Measurements from ENCODE around the gene TARP.
"Not testable (repeated sequence)": the region's sequence is repeated elsewhere in the genome, so short reads cannot be mapped to it uniquely, and the experiment has no call there.

TARP gene

DNA sequence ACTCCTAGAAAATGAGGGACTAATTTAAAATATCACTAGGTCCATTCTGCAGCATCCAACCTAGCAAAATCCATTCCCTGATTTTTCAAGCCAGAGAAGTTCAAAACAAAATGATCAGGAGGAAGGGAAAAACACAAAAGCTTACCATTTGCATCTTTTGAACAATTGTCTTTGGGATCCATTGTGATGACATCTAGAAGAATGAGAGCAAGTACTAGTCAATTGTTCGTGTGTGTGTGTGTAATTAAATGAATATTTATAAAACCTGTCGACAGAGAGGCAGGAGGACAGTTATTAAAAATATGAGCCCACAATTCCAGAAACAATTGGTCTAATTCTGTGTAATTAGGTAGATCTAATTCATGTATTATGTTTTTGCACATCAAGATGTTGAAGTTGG lies 11.4 kb downstream of the TARP start:
- DNase-seq (ENCODE audit: low read depth), result not testable (repeated sequence)

DNA sequence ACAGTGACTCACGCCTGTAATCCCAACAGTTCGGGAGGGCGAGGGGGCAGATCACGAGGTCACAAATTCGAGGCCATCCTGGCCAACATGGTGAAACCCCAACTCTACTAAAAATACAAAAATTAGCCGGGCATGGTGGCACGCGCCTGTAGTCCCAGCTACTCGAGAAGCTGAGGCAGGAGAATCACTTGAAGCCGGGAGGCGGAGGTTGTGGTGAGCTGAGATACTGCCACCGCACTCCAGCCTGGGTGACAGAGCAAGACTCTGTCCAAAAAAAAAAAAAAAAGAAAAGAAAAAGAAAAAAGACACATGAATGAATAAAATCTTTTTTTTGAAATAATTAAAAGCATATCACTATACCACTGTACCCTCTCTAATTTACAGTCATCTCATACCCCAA lies 11.8 kb downstream of the TARP start:
- DNase-seq (ENCODE audit: low read depth), result not testable (repeated sequence)

DNA sequence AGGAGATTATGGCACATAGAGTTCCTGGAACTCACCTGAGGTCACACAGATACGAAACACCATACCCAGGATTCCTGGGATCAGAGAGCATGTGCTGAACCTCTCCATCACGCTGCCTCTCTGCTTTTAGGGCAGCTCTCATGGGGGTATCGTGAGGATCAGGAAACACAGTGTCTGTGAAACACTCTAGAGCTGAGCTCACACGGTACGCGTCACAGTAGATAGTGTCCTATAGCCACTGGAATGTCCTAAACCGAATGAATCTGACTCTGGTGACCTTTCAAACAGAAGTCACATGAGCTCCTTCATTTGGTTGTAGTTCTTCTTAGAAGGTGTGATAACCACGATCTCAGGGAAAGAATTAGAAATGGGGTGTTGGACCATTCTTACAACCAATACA lies 14.3 kb downstream of the TARP start:
- not testable (repeated sequence) for DNase-seq (ENCODE audit: low read depth)

GRCh38 chr7:38257350-38257677 lies 16.1 kb downstream of the TARP start:
- no peak for DNase-seq (ENCODE audit: low read depth)

DNA sequence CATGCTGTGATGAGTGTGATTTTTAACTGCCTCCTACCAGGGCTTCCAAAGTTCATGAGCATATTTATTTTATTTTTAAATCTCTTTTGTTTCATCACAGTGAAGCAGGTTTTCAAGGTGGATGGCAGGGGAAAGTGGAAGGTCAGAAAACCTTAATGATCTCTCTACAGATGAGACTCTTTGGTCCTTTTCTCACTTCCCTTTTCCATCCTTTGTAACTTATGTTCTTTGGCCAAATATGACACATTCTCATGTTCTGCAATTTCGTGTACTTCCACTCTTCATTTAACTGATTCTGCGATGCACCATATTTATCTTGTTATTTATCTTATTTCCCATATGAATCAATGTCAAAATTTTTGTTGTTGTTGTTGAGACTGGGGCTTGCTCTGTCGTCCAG lies 23.6 kb downstream of the TARP start:
- DNase-seq (ENCODE audit: low read depth), result not testable (repeated sequence)

GRCh38 chr7:38248069-38248567 lies 25.3 kb downstream of the TARP start:
- DNase-seq (ENCODE audit: low read depth), result no peak

- DNase-seq (ENCODE audit: low read depth), result no peak
Observed at GRCh38 chr7:38245409-38245977, 27.9 kb downstream of the TARP start.

- DNase-seq (ENCODE audit: low read depth), result no peak
Observed at GRCh38 chr7:38244516-38244915, 28.9 kb downstream of the TARP start.

GRCh38 chr7:38243345-38243744 lies 30.1 kb downstream of the TARP start:
- DNase-seq (ENCODE audit: low read depth), result not testable (repeated sequence)

DNA sequence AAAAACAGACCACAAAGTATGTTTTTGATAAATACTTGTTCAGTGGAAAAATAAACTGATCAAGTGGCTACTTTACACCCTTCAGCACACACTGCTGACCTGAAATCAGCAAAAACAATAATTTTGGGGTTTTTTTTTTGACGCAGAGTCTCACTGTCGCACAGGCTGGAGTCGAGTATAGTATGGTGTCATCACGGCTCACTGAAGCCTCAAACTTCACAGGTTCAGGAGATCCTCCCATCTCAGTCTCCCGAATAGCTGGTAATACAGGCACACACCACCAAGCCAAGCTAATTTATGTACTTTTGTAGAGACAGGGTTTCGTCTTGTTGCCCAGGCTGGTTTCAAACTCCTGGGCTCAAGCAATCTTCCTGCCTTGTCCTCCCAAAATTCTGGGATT lies 30.6 kb downstream of the TARP start:
- no peak for DNase-seq (ENCODE audit: low read depth)

GRCh38 chr7:38241071-38241470 lies 32.4 kb downstream of the TARP start:
- no peak for DNase-seq (ENCODE audit: low read depth)

DNA sequence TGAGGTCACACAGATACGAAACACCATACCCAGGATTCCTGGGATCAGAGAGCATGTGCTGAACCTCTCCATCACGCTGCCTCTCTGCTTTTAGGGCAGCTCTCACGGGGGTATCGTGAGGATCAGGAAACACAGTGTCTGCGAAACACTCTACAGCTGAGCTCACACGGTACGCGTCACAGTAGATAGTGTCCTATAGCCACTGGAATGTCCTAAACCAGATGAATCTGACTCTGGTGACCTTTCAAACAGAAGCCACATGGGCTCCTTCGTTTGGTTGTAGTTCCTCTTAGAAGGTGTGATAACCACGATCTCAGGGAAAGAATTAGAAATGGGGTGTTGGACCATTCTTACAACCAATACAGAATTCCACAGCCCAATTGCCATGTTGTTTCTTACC lies 34.3 kb downstream of the TARP start:
- not testable (repeated sequence) for DNase-seq (ENCODE audit: low read depth)

DNA sequence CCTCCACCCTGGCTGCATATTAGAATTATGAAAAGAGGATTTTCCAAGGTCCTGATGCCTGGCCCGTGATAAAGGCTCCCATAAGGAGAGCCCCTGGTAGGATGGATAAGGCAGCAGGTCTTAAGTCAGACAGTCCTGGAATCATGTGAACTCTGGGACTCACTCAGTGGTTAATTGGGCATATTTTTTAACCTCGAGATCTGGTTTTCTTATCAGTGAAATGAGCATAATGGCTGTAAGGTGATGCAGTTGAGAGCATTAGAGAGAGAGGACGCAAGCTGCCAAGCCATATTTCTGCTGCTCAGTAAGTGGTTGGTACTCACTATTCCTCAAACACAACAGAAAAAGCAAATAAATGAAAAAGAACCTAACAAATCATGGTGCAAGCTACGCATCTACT lies 37.8 kb downstream of the TARP start:
- no peak for DNase-seq (ENCODE audit: low read depth)

DNA sequence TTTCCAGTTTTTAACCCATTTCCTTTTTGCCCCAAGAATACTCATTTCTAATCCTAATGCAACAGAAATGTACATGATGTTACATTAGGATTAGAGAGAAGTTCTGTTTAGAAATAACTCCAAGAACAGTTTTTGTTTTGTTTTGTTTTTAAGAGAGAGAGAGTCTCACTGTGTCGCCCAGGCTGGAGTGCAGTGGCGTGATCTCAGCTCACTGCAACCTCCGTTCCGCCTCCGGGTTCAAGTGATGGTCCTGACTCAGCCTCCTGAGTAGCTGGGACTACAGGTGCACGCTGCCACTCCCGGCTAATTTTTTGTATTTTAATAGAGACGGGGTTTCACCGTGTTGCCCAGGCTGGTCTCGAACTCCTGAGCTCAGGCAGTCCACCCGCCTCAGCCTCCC lies 38.7 kb downstream of the TARP start:
- DNase-seq (ENCODE audit: low read depth), result not testable (repeated sequence)

- DNase-seq (ENCODE audit: low read depth), result peak; percentile 53
Observed at GRCh38 chr7:38232502-38233366, 40.7 kb downstream of the TARP start.

DNA sequence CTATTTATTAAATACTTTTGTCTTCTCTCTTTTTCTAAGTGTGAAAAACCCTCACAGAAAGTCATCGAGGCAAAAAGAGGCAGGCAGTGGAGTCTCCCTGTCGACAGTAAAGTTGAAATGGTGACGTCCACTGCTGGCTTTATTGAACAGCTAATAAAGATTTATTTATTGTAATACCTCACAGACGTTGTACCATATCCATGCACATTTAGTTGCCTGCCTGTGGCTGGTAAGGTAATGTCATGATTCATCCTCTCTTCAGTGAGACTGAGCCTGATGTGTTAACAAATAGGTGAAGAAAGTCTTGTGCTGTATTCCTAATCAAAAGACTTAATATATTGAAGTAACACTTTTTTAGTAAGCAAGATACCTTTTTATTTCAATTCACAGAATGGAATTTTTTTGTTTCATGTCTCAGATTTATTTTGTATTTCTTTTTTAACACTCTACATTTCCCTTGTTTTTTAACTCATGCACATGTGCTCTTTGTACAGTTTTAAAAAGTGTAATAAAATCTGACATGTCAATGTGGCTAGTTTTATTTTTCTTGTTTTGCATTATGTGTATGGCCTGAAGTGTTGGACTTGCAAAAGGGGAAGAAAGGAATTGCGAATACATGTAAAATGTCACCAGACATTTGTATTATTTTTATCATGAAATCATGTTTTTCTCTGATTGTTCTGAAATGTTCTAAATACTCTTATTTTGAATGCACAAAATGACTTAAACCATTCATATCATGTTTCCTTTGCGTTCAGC lies 43.4 kb downstream of the TARP start:
- no peak for DNase-seq (ENCODE audit: low read depth)

DNA sequence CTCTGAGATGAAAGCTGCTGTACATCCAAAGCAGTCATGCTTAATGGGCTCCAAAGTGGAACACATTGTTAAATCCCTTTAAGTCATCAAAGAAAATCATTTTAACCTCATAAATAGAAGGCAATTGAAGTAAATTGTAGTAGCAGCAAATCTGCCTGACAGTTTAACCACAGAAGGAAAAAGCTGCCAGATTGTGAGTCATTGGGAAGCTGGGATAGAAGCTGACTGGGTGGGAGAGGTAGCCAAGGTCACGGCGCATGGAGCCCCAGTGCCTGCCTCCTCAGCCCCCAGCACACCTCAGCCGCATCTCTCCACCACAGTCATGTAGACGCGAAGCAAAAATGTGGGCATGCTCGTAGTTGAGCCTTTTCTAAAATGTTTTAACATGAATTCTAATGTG lies 44.0 kb downstream of the TARP start:
- no peak for DNase-seq (ENCODE audit: low read depth)

DNA sequence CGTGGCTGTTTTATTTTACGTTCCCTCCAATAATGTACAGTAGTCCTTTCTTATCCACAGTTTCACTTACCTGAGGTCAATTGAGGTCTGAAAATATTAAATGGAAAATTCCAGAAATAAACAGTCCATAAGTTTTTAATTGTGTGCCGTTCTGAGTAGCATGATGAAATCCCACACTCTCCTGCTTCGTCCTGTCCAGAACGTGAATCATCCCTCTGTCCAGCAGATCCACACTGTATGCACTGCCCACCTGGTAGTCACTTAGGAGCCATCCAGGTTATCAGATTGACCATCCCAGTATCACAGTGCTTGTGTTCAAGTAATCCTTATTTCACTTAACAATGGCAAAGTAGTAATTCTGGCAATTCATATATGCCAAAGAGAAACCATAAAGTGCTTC lies 49.0 kb downstream of the TARP start:
- no peak for DNase-seq (ENCODE audit: low read depth)

DNA sequence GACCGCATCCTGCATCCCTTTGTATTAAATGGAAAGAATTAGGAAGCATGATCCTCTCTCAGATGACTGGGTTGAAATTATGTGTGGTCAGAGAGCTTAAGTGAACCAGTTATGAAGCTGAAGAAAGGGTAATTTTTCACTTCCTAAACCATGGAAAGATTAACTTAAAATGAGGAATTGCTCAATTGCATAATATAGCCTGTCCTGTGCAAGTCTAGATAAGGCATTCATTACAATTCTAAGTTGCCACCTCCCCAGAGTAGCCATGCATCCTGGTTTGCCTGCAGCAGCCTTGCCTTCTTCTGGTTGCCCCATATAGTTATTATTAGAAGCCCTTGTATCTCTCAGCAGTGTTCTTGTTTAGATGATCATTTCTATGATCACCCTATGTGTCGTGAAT lies 50.1 kb downstream of the TARP start:
- DNase-seq (ENCODE audit: low read depth), result no peak

DNA sequence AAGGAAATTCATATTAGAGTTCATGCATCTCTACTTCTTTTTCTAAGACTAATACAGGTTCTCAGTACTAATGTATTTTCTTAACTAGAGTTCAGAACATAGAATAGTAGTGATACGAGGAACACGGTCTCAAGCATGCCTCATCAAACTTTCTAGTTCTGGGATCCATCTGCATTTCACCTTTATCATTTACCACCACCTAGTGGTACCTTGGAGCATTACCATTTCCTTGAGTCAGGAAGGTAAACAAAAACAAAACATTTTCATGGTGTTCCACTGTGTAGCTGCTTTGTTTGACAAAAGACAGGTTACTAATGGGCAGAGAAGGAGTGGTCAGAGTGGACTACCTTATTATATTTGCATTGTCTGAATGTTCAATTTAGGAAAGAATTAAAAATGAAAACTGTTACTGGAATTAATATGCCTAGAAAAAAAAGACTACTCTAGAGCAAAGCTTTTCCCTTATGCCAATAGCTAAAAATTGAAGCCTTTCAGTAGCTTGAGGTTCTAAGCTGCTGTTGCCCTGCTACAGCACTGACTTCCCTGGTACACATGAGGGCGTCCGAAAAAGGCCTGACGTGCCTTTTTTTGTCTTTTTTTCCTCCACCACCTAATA lies 50.8 kb downstream of the TARP start:
- peak; percentile 23 for DNase-seq (ENCODE audit: low read depth)

DNA sequence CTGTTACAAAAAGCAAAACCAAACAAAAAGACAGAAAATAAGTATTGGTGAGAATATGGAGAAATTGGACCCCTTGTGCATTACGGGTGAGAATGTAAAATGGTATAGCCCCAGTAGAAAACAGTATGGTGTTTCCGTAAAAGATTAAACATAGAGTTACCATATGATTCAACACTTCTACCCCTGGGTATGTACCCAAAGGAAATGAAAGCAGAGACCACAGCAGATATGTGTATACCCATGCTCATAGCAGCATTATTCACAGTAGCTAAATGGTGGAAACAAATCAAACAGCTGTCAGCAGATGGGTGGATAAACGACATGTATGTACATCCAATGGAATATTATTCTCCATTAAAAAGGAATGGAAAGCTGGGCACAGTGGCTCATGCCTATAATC lies 53.0 kb downstream of the TARP start:
- no peak for DNase-seq (ENCODE audit: low read depth)

DNA sequence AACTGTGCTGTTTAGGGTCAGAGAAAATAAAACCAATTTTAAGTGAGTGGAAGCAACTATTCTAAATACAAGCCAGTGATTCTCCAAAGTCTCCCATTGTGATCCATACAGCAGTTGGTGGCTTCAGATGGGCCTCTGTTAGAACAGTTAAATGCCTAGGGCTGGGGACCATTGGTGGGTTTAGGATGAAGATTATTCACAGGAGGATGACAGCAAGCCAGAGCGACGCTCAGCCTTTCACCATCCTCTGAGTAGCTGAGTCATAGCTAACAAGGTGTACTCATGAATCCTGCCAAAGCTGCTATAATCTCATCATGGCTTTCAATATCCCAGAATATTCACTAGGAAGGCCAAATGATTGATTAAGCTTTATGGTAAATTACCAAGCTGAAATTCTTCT lies 55.8 kb downstream of the TARP start:
- no peak for DNase-seq (ENCODE audit: low read depth)
